Caco-2 (cell line): ENCODE data around the gene SCYGR6. TPM values are rescaled to one million over a fixed set of nuclear protein-coding genes. Genes with fewer than 3 reads are reported as not detected.
"Not testable (repeated sequence)": the region's sequence is repeated elsewhere in the genome, so short reads cannot be mapped to it uniquely, and the experiment has no call there.

Source experiments
- BruUV-seq: library from RNA; stranded (reverse); fragments of 400-500 nt; replicated peaks from 2 replicates; lab custom pipeline; 2021; lab: Mats Ljungman, UMichigan
- CTCF ChIA-PET: fragments of 300-600 bp; sonication (Branson Sonifier 250); formaldehyde crosslinking; loops from one replicate; lab custom pipeline; 2022; ENCODE audit warnings: antibody characterized with exemption; lab: Charles Lee
- POLR2A ChIA-PET: fragments of 300-600 bp; sonication (Branson Sonifier 250); formaldehyde crosslinking; loops from one replicate; lab custom pipeline; 2022; ENCODE audit warnings: antibody characterized with exemption; lab: Charles Lee
- DNase-seq, 2 experiments: peaks; one replicate each; pipeline versions ENCODE4 v3.0.0 to v3.0.0-alpha.2; 2020 to 2022
- H3K27me3 ChIP-seq: replicated peaks from 2 replicates; pipeline ENCODE4 v1.6.0; 2011; ENCODE audit warnings: low read length; ENCODE audit not compliant: control insufficient read depth, insufficient read depth
- H3K36me3 ChIP-seq: 2 replicates; pipeline ENCODE4 v1.5.1; 2011; ENCODE audit warnings: low read length; ENCODE audit not compliant: control insufficient read depth, insufficient read depth
- H3K4me1 ChIP-seq: fragments of 250-450 bp; sonication (Bioruptor Pico); 2 replicates; pipeline ENCODE4 v1.5.1; 2020; ENCODE audit warnings: mild to moderate bottlenecking
- H3K4me3 ChIP-seq: 2 replicates; pipeline ENCODE4 v1.5.1; 2011; ENCODE audit warnings: low read depth, mild to moderate bottlenecking, control low read depth, low read length
- H3K9me3 ChIP-seq: fragments of 250-450 bp; sonication (Bioruptor Pico); 2 replicates; pipeline ENCODE4 v1.5.1; 2020; ENCODE audit warnings: mild to moderate bottlenecking, moderate library complexity
- H3K27ac Mint-ChIP-seq: one replicate; pipeline ENCODE4 v1.8.0; 2022; ENCODE audit warnings: mixed read lengths; ENCODE audit not compliant: unreplicated experiment
- H3K27me3 Mint-ChIP-seq: one replicate; pipeline ENCODE4 v1.8.0; 2022; ENCODE audit warnings: mixed read lengths; ENCODE audit not compliant: insufficient read depth, unreplicated experiment
- H3K36me3 Mint-ChIP-seq: one replicate; pipeline ENCODE4 v1.8.0; 2022; ENCODE audit warnings: mild to moderate bottlenecking, mixed read lengths; ENCODE audit not compliant: insufficient read depth, unreplicated experiment
- H3K4me1 Mint-ChIP-seq: one replicate; pipeline ENCODE4 v1.8.0; 2022; ENCODE audit warnings: low read depth, mixed read lengths; ENCODE audit not compliant: unreplicated experiment
- H3K4me3 Mint-ChIP-seq: one replicate; pipeline ENCODE4 v1.8.0; 2022; ENCODE audit warnings: mild to moderate bottlenecking, moderate library complexity, mixed read lengths; ENCODE audit not compliant: unreplicated experiment
- H3K9me3 Mint-ChIP-seq: one replicate; pipeline ENCODE4 v1.8.0; 2022; ENCODE audit warnings: mixed read lengths; ENCODE audit not compliant: unreplicated experiment
- intact Hi-C: fragments of 100-400 bp; cut with micrococcal nuclease; formaldehyde crosslinking; loops from one replicate; pipeline ENCODE4 v1.10.0; 2022; ENCODE audit not compliant: unreplicated experiment
- total RNA-seq: library from RNA; stranded (reverse); gene quantifications from 2 replicates; pipeline ENCODE4 v1.2.3, GENCODE V29; 2022
- TF ChIP-seq, protein P1 (sequence below), 2 experiments: fragments of 200-600 bp in 1 of 2; IDR thresholded peaks; 1 replicate in 1 of 2; 2 replicates in 1 of 2; pipeline versions ENCODE4 v1.5.1 to v1.8.0; 2011 to 2022; ENCODE audit warnings: antibody characterized with exemption in 1 of 2, control low read depth in 1 of 2, inconsistent platforms in 1 of 2, low read depth in 1 of 2, low read length in 1 of 2, mild to moderate bottlenecking in 1 of 2, moderate library complexity in 1 of 2; ENCODE audit not compliant: insufficient read depth in 1 of 2, severe bottlenecking in 1 of 2, unreplicated experiment in 1 of 2

The SCYGR6 gene
- total RNA-seq, 1 experiment from 2014 or later, result not detected

DNA sequence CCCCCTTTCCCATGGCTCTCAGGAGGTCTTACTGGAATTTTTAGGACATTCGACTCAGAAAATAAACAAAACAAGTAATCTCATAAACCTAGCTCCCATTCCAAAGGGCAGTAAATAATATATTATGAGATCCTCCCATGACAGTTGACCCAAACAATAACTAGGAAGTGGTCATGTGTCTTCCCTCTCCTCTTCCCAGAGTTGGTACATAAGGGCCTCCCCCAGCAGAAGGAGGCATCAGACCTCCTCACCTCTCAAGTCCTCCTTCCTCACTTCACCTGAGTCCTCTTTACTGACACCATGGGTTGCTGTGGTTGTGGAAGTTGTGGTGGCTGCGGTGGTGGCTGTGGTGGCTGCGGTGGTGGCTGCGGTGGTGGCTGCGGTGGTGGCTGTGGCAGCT lies 3.5 kb upstream of the SCYGR6 start, which contains the start of gene SCYGR7:
SCYGR7 (plus strand) TSS at position 301 of the 400 bp plus-strand sequence; CDS start at position 301, 0 bp downstream.
- Histone ChIP-seq H3K9me3 (no peaks in the 10 kb centered on the region), H3K36me3 (no peaks in the 10 kb centered on the region), H3K4me1 (peaks cover 8% of the 10 kb centered on the region), H3K4me3 (no peak within 1 kb of the TSS), H3K27me3 (no peaks in the 10 kb centered on the region)
- Mint-ChIP-seq H3K36me3 (no peaks in the 10 kb centered on the region), H3K4me3 (no peak within 1 kb of the TSS), H3K9me3 (no peaks in the 10 kb centered on the region), H3K4me1 (no peaks in the 10 kb centered on the region), H3K27ac (no peak within 1 kb of the TSS), H3K27me3 (no peaks in the 10 kb centered on the region)
- no peak for DNase-seq
- intact Hi-C loops, result no loop called here
- POLR2A ChIA-PET, result no interaction called here
- CTCF ChIA-PET, result no interaction called here
- TF ChIP-seq, protein P1, sequence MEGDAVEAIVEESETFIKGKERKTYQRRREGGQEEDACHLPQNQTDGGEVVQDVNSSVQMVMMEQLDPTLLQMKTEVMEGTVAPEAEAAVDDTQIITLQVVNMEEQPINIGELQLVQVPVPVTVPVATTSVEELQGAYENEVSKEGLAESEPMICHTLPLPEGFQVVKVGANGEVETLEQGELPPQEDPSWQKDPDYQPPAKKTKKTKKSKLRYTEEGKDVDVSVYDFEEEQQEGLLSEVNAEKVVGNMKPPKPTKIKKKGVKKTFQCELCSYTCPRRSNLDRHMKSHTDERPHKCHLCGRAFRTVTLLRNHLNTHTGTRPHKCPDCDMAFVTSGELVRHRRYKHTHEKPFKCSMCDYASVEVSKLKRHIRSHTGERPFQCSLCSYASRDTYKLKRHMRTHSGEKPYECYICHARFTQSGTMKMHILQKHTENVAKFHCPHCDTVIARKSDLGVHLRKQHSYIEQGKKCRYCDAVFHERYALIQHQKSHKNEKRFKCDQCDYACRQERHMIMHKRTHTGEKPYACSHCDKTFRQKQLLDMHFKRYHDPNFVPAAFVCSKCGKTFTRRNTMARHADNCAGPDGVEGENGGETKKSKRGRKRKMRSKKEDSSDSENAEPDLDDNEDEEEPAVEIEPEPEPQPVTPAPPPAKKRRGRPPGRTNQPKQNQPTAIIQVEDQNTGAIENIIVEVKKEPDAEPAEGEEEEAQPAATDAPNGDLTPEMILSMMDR (IDR thresholded peaks at IDR 0.05; ENCODE audit: insufficient read depth in 1 of 2, low read depth in 1 of 2, low read length in 1 of 2, severe bottlenecking in 1 of 2, unreplicated experiment in 1 of 2), result no peak
- no TSS peak for BruUV-seq

DNA sequence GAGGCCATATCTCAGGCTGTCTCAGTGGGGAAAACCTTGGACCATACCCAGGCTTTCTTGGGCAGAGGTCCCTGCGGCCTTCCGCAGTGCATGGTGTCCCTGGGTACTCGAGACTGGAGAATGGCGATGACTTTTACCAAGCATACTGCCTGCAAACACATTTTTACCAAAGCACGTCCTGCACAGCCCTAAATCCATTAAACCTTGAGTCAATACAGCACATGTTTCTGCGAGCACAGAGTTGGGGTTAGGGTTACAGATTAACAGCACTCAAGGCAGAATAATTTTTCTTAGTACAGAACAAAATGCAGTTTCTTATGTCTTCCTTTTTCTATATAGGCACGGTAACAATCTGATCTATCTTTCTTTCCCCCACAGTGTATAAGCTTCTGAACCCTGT lies 1.7 kb downstream of the SCYGR6 start:
- H3K9me3 ChIP-seq, H3K9me3 Mint-ChIP-seq, POLR2A ChIA-PET, CTCF ChIA-PET, BruUV-seq, H3K27me3 ChIP-seq, H3K27me3 Mint-ChIP-seq, H3K4me3 ChIP-seq, H3K36me3 ChIP-seq, H3K36me3 Mint-ChIP-seq: not testable (repeated sequence)
- intact Hi-C loops, result loop anchor here (1.0 kb wide), 1 partner anchor 20 kb away; no protein-coding TSS in a partner anchor
- peak; percentile 44 to 59 for DNase-seq
- Mint-ChIP-seq H3K4me3 (peak overlapping the region; percentile 42), H3K4me1 (peaks cover 13% of the 10 kb centered on the region), H3K27ac (peak overlapping the region; percentile 80)
- H3K4me1 ChIP-seq, result peaks cover 37% of the 10 kb centered on the region

DNA sequence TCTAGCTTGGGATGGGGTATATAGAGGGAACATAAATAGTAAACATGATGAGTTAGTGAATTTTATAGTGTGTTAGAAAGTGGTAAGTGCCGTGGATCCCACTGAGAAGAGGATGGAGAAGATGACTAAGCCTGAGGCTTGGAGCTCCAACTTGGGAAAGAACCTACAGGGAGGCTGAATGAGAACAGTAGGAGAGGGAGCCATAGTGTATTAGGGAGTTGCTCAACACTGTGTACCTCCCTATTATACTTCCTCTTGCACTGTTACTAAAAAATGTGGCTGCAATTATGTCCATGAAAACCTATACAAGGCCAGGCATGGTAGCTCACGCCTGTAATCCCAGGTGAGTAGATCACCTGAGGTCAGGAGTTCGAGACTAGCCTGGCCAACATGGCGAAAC lies 3.9 kb downstream of the SCYGR6 start:
- H3K4me1 Mint-ChIP-seq, result peaks cover 20% of the 10 kb centered on the region
- H3K4me1 ChIP-seq, result peaks cover 37% of the 10 kb centered on the region
- BruUV-seq, result no TSS peak
- H3K4me3 ChIP-seq, result no peak overlapping the region
- intact Hi-C loops, result loop anchor here (1.0 kb wide), 1 partner anchor 42 kb away; no protein-coding TSS in a partner anchor
- H3K36me3 Mint-ChIP-seq, result peaks cover 17% of the 10 kb centered on the region
- no peaks in the 10 kb centered on the region for H3K9me3 ChIP-seq
- no peak for DNase-seq
- no peaks in the 10 kb centered on the region for H3K27me3 Mint-ChIP-seq
- ChIA-PET POLR2A (no interaction called here), CTCF (no interaction called here)
- H3K9me3 Mint-ChIP-seq, result no peaks in the 10 kb centered on the region
- no peaks in the 10 kb centered on the region for H3K36me3 ChIP-seq
- H3K27ac Mint-ChIP-seq, result peak overlapping the region; percentile 69
- TF ChIP-seq, protein P1 (IDR thresholded peaks at IDR 0.05; ENCODE audit: insufficient read depth in 1 of 2, low read depth in 1 of 2, low read length in 1 of 2, severe bottlenecking in 1 of 2, unreplicated experiment in 1 of 2), result no peak
- no peak overlapping the region for H3K4me3 Mint-ChIP-seq
- no peaks in the 10 kb centered on the region for H3K27me3 ChIP-seq
